ENCODE data around the gene PTPRN2. TPM values are rescaled to one million over a fixed set of nuclear protein-coding genes. Genes with fewer than 3 reads are reported as not detected.

The PTPRN2 gene
- total RNA-seq, 1 donor from 2014 or later, result 32.2 TPM

GRCh38 chr7:157662110-157662791 lies 925.4 kb downstream of the PTPRN2 start:
- H3K9me3 Mint-ChIP-seq, result no peaks in the 10 kb centered on the region
- TF ChIP-seq, protein P1, sequence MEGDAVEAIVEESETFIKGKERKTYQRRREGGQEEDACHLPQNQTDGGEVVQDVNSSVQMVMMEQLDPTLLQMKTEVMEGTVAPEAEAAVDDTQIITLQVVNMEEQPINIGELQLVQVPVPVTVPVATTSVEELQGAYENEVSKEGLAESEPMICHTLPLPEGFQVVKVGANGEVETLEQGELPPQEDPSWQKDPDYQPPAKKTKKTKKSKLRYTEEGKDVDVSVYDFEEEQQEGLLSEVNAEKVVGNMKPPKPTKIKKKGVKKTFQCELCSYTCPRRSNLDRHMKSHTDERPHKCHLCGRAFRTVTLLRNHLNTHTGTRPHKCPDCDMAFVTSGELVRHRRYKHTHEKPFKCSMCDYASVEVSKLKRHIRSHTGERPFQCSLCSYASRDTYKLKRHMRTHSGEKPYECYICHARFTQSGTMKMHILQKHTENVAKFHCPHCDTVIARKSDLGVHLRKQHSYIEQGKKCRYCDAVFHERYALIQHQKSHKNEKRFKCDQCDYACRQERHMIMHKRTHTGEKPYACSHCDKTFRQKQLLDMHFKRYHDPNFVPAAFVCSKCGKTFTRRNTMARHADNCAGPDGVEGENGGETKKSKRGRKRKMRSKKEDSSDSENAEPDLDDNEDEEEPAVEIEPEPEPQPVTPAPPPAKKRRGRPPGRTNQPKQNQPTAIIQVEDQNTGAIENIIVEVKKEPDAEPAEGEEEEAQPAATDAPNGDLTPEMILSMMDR (conservative IDR thresholded peaks at IDR 0.05), result no peak
- H3K27me3 Mint-ChIP-seq (ENCODE audit: low read depth), result no peaks in the 10 kb centered on the region
- no peak overlapping the region for H3K4me3 Mint-ChIP-seq
- peaks cover 8% of the 10 kb centered on the region for H3K36me3 Mint-ChIP-seq (ENCODE audit: low read depth)
- DNase-seq (ENCODE audit: low read depth, low spot score), result no peak
- H3K4me1 Mint-ChIP-seq, result peaks cover 23% of the 10 kb centered on the region
- H3K27ac Mint-ChIP-seq (ENCODE audit: unreplicated experiment), result no peak overlapping the region

GRCh38 chr7:157661611-157661975 lies 926.0 kb downstream of the PTPRN2 start:
- Mint-ChIP-seq H3K4me1 (peaks cover 23% of the 10 kb centered on the region), H3K27ac (ENCODE audit: unreplicated experiment) (no peak overlapping the region), H3K27me3 (ENCODE audit: low read depth) (no peaks in the 10 kb centered on the region), H3K9me3 (no peaks in the 10 kb centered on the region), H3K4me3 (no peak overlapping the region), H3K36me3 (ENCODE audit: low read depth) (peaks cover 8% of the 10 kb centered on the region)
- no peak for DNase-seq (ENCODE audit: low read depth, low spot score)
- TF ChIP-seq, protein P1 (conservative IDR thresholded peaks at IDR 0.05), result no peak

- peaks cover 19% of the 10 kb centered on the region for H3K4me1 Mint-ChIP-seq
- DNase-seq (ENCODE audit: low read depth, low spot score), result no peak
- H3K27ac Mint-ChIP-seq (ENCODE audit: unreplicated experiment), result no peak overlapping the region
- no peak overlapping the region for H3K4me3 Mint-ChIP-seq
- no peaks in the 10 kb centered on the region for H3K9me3 Mint-ChIP-seq
- TF ChIP-seq, protein P1 (conservative IDR thresholded peaks at IDR 0.05), result no peak
- H3K36me3 Mint-ChIP-seq (ENCODE audit: low read depth), result peaks cover 11% of the 10 kb centered on the region
- H3K27me3 Mint-ChIP-seq (ENCODE audit: low read depth), result no peaks in the 10 kb centered on the region
These were observed 926.5 kb downstream of the PTPRN2 start for GRCh38 chr7:157660971-157661610.

- Mint-ChIP-seq H3K36me3 (ENCODE audit: low read depth) (peaks cover 6% of the 10 kb centered on the region), H3K4me1 (peaks cover 8% of the 10 kb centered on the region), H3K27ac (ENCODE audit: unreplicated experiment) (no peak overlapping the region), H3K27me3 (ENCODE audit: low read depth) (no peaks in the 10 kb centered on the region), H3K4me3 (no peak overlapping the region), H3K9me3 (no peaks in the 10 kb centered on the region)
- no peak for DNase-seq (ENCODE audit: low read depth, low spot score)
- TF ChIP-seq, protein P1 (conservative IDR thresholded peaks at IDR 0.05), result no peak
These were observed 928.7 kb downstream of the PTPRN2 start for GRCh38 chr7:157658851-157659412.

DNA sequence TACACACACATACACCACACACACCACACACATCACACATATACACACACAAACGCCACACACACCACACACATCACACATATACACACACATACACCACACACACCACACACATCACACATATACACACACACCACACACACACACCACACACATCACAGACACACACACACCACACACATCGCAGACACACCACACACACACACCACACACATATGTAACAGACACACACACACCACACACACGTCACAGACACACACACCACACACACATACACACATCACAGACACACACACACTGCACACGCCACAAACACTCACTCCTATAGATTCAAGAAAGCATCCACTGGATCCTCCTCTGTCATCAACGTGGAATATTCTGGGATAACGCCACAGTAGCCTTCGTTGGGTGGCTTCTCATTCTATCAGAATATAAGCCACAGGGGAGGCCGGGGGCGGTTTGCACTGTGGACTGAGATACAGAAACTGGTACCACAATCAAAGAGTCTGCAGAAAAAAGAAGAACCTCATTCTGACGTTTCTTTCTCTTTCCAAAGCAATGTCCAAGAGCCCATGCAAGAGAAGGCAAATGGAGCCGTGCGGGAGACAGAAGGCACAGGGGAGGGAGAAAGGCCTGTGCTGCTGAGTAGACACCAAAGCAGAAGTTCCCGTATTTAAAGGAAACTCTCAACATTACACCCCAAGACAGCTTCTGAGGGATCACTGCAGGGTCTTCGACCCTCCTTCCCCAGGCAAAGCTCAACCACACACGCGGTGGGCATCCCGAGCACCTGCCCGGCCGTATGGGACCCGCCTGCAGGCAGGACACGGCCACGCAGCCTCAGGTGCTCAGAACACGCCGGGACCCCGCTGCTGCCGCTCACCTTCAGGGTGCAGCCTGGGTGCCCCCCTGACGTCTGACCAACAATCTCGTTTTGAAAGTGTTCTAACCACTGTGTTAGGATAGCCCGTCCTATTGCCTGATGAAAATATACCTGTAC lies 929.6 kb downstream of the PTPRN2 start:
- H3K27ac Mint-ChIP-seq (ENCODE audit: unreplicated experiment), result no peak overlapping the region
- no peak overlapping the region for H3K4me3 Mint-ChIP-seq
- DNase-seq (ENCODE audit: low read depth, low spot score), result no peak

More for the DNA sequence above, 929.6 kb downstream of the PTPRN2 start:
- H3K9me3 Mint-ChIP-seq, result no peaks in the 10 kb centered on the region
- TF ChIP-seq, protein P1 (conservative IDR thresholded peaks at IDR 0.05), result no peak
- H3K27me3 Mint-ChIP-seq (ENCODE audit: low read depth), result no peaks in the 10 kb centered on the region
- H3K36me3 Mint-ChIP-seq (ENCODE audit: low read depth), result peaks cover 6% of the 10 kb centered on the region
- H3K4me1 Mint-ChIP-seq, result peaks cover 8% of the 10 kb centered on the region
